Fibroblast of villous mesenchyme (primary cell): ENCODE measurements around the gene ZBTB39. TPM values are rescaled to one million over a fixed set of nuclear protein-coding genes. Genes with fewer than 3 reads are reported as not detected.

Experiments
- DNase-seq: peaks from one replicate; pipeline ENCODE4 v3.0.0-alpha.2; 2010; ENCODE audit warnings: low read depth
- H3K4me3 ChIP-seq: 2 replicates; pipeline ENCODE4 v1.5.1; 2011; ENCODE audit warnings: low read depth, mild to moderate bottlenecking, low read length
- CTCF ChIP-seq: IDR thresholded peaks from 2 replicates; pipeline ENCODE4 v1.5.1; 2012; ENCODE audit warnings: low read depth, mild to moderate bottlenecking, low read length; ENCODE audit not compliant: insufficient read depth
- total RNA-seq: library from RNA; depleted of rRNA; stranded (reverse); fragments of >200 nt; gene quantifications from 2 replicates; pipeline ENCODE4 v1.2.3, GENCODE V29; 2012

Gene ZBTB39
- total RNA-seq, 1 donor = 6.9 TPM

DNA sequence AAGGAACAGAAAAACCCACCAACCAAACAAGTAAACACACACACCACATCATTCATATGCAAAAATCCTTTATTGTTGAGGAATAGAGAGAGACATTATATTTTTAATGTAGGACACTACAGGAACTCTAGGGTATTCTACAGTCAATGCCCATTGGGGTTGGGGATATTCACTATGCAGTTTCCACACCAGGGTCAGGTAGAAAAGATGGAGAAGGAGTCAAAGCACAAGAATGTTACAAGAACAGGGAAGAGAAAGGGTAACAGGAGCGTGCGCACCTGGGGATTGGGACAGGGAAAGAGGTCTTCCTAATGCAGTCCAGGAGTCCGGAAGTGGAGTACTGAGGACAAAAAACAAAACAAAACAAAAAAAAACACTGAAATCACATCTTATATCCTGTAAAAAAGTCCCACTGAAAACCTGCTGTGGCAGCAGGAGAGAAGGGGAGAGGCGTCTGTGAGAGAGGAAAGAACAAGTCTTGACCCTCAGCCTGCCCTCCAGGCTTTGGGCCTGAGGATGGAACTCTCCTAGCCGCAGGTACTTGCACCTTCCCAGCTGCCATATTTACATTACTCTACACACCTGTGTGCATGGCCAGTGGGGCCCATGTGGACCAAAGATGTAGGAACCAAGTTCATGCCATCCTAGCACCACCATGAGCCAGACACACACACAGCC is 3.7 kb upstream of the ZBTB39 start:
- H3K4me3 ChIP-seq = no peak overlapping the region
- DNase-seq = no peak
- no peak for TF ChIP-seq CTCF

- peak; percentile 81 for DNase-seq
- H3K4me3 ChIP-seq = no peak overlapping the region
- peak; percentile 74 for TF ChIP-seq CTCF
These were observed 1.8 kb upstream of the ZBTB39 start for GRCh38 chr12:57008178-57008577.

- DNase-seq = no peak
- peak overlapping the region; percentile 35 for H3K4me3 ChIP-seq
- peak; percentile 5 for TF ChIP-seq CTCF
These were observed 596 bp upstream of the ZBTB39 start for GRCh38 chr12:57006809-57007475.

DNA sequence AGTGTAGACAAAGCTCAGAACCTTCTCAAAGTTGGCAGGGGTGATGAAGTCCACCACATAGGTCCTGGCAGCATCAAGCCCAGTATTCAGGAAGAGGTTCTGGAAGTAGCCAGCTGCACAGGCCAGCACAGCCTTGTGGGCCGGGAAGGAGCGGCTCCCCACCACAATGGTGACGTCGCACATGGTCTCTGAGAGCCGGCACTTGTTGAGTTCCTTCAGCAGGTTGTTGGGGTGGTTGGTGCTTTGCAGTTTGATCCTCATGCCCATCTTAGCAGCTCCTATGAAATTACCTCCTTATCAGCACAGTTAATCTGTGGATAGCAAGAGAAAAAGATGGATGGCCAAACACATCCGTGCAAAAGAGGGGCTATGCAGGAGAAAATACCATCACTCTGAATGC is 1.7 kb downstream of the ZBTB39 start:
- DNase-seq = no peak
- TF ChIP-seq CTCF = no peak
- no peak overlapping the region for H3K4me3 ChIP-seq

DNA sequence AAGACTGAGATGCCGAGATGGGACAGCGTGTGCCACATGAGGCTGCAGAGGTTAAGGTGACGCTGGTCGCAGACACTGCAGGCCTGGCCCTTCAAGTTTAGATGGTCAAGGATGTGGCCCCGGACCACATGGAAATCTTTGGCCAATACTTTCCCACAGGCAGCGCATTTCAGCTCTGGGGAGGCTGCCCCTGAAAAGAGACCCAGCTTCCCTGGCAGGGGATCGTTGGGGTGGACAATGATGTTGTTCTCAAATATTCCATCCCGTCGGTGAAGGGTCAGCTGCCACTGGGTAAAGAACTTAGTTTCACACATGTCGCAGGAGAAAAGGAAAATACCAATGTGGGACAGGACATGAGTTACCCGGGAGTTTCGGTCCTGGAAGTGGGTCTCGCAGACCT is 3.0 kb downstream of the ZBTB39 start:
- TF ChIP-seq CTCF = no peak
- no peak for DNase-seq
- H3K4me3 ChIP-seq = no peak overlapping the region

GRCh38 chr12:57001448-57001906 is 4.9 kb downstream of the ZBTB39 start:
- DNase-seq = peak; percentile 78
- TF ChIP-seq CTCF = peak; percentile 90
- H3K4me3 ChIP-seq = no peak overlapping the region
